HFFc6 (cell line): Measurements from ENCODE around the gene DGLUCY. TPM values are rescaled to one million over a fixed set of nuclear protein-coding genes. Genes with fewer than 3 reads are reported as not detected.
A peak's percentile ranks its signal among the peaks of the same experiment; 100 is the strongest.
"Not testable (repeated sequence)": the region's sequence is repeated elsewhere in the genome, so short reads cannot be mapped to it uniquely, and the experiment has no call there.

ENCODE experiments used
- DNase-seq: peaks from one replicate; pipeline ENCODE4 v3.0.0-alpha.2; 2018
- H3K27ac Mint-ChIP-seq: 2 replicates; pipeline ENCODE4 v1.8.0; 2020; ENCODE audit warnings: mild to moderate bottlenecking, mixed read lengths
- H3K27me3 Mint-ChIP-seq: 2 replicates; pipeline ENCODE4 v1.8.0; 2021; ENCODE audit warnings: mild to moderate bottlenecking, moderate library complexity, mixed read lengths; ENCODE audit not compliant: insufficient read depth
- H3K36me3 Mint-ChIP-seq: 2 replicates; pipeline ENCODE4 v1.8.0; 2021; ENCODE audit warnings: low read depth, mixed read lengths
- H3K4me1 Mint-ChIP-seq: 2 replicates; pipeline ENCODE4 v1.8.0; 2020; ENCODE audit warnings: low read depth, mixed read lengths
- H3K4me3 Mint-ChIP-seq: 2 replicates; pipeline ENCODE4 v1.8.0; 2020; ENCODE audit warnings: mild to moderate bottlenecking, moderate library complexity, mixed read lengths
- H3K9me3 Mint-ChIP-seq: 2 replicates; pipeline ENCODE4 v1.8.0; 2020; ENCODE audit warnings: mild to moderate bottlenecking, mixed read lengths
- CTCF ChIP-seq: fragments of 200-600 bp; sonication (generic); IDR thresholded peaks from 2 replicates; pipeline ENCODE4 v1.5.0; 2021; ENCODE audit warnings: antibody characterized with exemption, mild to moderate bottlenecking
- total RNA-seq, 6 experiments: library from RNA; stranded (reverse); fragmentation: NEBNext Ultra II Directional; extraction: Animal tissue kit (Norgen Biotek cat#: 25700); gene quantifications; 2 replicates in 1 of 6; 3 replicates in 5 of 6; pipeline ENCODE4 v1.2.3, GENCODE V29; 2021

The DGLUCY gene
- total RNA-seq, 6 experiments from 2014 or later: 13.5 to 18.1 (median 15.2) TPM

- no peaks in the 10 kb centered on the region for H3K36me3 Mint-ChIP-seq
- H3K4me1 Mint-ChIP-seq: peaks cover 11% of the 10 kb centered on the region
- DNase-seq: no peak
- H3K27ac Mint-ChIP-seq: no peak overlapping the region
- no peaks in the 10 kb centered on the region for H3K27me3 Mint-ChIP-seq
- H3K4me3 Mint-ChIP-seq: no peak overlapping the region
- no peak for TF ChIP-seq CTCF
- no peaks in the 10 kb centered on the region for H3K9me3 Mint-ChIP-seq
These were observed 60.0 kb downstream of the DGLUCY start for GRCh38 chr14:91173904-91174303.

- no peak for DNase-seq
- Mint-ChIP-seq H3K27ac (no peak overlapping the region), H3K9me3 (no peaks in the 10 kb centered on the region), H3K36me3 (no peaks in the 10 kb centered on the region), H3K4me3 (no peak overlapping the region), H3K4me1 (peaks cover 11% of the 10 kb centered on the region), H3K27me3 (no peaks in the 10 kb centered on the region)
- no peak for TF ChIP-seq CTCF
These were observed 61.7 kb downstream of the DGLUCY start for GRCh38 chr14:91175291-91176201.

GRCh38 chr14:91177073-91178034, 63.5 kb downstream of the DGLUCY start:
- no peaks in the 10 kb centered on the region for H3K36me3 Mint-ChIP-seq
- peak; percentile 47 for DNase-seq
- peak overlapping the region; percentile 47; the same call in 1 of the 2 replicates for H3K27ac Mint-ChIP-seq
- peak; percentile 95 for TF ChIP-seq CTCF
- H3K4me1 Mint-ChIP-seq: peaks cover 11% of the 10 kb centered on the region
- H3K27me3 Mint-ChIP-seq: no peaks in the 10 kb centered on the region
- H3K4me3 Mint-ChIP-seq: no peak overlapping the region
- H3K9me3 Mint-ChIP-seq: no peaks in the 10 kb centered on the region

GRCh38 chr14:91180611-91181010, 66.7 kb downstream of the DGLUCY start:
- TF ChIP-seq CTCF: no peak
- peaks cover 15% of the 10 kb centered on the region for H3K4me1 Mint-ChIP-seq
- H3K4me3 Mint-ChIP-seq: no peak overlapping the region
- H3K9me3 Mint-ChIP-seq: no peaks in the 10 kb centered on the region
- DNase-seq: no peak
- H3K27me3 Mint-ChIP-seq: no peaks in the 10 kb centered on the region
- H3K36me3 Mint-ChIP-seq: no peaks in the 10 kb centered on the region
- H3K27ac Mint-ChIP-seq: no peak overlapping the region

GRCh38 chr14:91182753-91183152, 68.9 kb downstream of the DGLUCY start:
- not testable (repeated sequence) for H3K27me3 Mint-ChIP-seq

More at GRCh38 chr14:91182753-91183152, 68.9 kb downstream of the DGLUCY start:
- H3K36me3 Mint-ChIP-seq, H3K9me3 Mint-ChIP-seq, H3K4me3 Mint-ChIP-seq, H3K27ac Mint-ChIP-seq, DNase-seq: not testable (repeated sequence)
- H3K4me1 Mint-ChIP-seq: peaks cover 17% of the 10 kb centered on the region
